Measurements from ENCODE around the gene IFIT3. TPM values are rescaled to one million over a fixed set of nuclear protein-coding genes. Genes with fewer than 3 reads are reported as not detected.

The IFIT3 gene
- total RNA-seq, 1 donor from 2014 or later: 1.8 TPM

DNA sequence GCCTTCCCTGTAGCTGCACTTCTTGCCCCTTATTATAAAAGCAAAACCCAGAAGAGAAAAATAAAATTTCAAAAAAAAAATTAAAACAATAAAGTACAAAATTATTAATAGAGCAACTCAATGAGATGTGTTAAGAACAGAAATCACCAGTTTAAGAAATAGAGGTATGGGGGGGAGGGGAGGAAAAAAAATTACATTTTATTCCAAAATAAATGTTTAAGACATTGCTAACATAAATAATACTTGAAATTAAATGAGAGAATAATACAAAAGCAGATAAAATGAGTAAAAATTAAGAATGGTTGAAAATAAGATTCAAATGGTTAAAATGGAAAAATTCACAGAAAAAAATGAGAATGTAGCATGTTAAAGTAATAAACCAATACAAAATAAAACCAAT lies 22.9 kb upstream of the IFIT3 start:
- Mint-ChIP-seq H3K27ac (ENCODE audit: unreplicated experiment) (no peak overlapping the region), H3K4me3 (no peak overlapping the region)

DNA sequence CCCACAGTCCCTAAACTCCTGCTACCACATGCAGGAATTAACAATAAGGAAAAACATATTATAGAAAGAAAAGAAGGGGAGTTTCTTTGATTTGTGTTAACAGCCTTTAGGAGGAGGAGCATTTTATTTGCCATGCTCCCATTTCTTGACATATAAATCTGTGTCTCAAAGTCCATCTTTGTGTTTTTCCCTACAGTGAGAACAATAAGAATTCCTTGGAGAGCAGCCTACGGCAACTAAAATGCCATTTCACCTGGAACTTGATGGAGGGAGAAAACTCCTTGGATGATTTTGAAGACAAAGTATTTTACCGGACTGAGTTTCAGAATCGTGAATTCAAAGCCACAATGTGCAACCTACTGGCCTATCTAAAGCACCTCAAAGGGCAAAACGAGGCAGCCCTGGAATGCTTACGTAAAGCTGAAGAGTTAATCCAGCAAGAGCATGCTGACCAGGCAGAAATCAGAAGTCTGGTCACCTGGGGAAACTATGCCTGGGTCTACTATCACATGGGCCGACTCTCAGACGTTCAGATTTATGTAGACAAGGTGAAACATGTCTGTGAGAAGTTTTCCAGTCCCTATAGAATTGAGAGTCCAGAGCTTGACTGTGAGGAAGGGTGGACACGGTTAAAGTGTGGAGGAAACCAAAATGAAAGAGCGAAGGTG lies 21.9 kb upstream of the IFIT3 start:
- peaks cover 20% of the 10 kb centered on the region for H3K4me1 Mint-ChIP-seq
- H3K4me3 Mint-ChIP-seq: no peak overlapping the region
- DNase-seq (ENCODE audit: low read depth, low spot score): no peak
- peaks cover 2% of the 10 kb centered on the region for H3K9me3 Mint-ChIP-seq
- TF ChIP-seq, protein P1, sequence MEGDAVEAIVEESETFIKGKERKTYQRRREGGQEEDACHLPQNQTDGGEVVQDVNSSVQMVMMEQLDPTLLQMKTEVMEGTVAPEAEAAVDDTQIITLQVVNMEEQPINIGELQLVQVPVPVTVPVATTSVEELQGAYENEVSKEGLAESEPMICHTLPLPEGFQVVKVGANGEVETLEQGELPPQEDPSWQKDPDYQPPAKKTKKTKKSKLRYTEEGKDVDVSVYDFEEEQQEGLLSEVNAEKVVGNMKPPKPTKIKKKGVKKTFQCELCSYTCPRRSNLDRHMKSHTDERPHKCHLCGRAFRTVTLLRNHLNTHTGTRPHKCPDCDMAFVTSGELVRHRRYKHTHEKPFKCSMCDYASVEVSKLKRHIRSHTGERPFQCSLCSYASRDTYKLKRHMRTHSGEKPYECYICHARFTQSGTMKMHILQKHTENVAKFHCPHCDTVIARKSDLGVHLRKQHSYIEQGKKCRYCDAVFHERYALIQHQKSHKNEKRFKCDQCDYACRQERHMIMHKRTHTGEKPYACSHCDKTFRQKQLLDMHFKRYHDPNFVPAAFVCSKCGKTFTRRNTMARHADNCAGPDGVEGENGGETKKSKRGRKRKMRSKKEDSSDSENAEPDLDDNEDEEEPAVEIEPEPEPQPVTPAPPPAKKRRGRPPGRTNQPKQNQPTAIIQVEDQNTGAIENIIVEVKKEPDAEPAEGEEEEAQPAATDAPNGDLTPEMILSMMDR (conservative IDR thresholded peaks at IDR 0.05): no peak
- H3K27ac Mint-ChIP-seq (ENCODE audit: unreplicated experiment): no peak overlapping the region
- no peaks in the 10 kb centered on the region for H3K27me3 Mint-ChIP-seq (ENCODE audit: low read depth)
- H3K36me3 Mint-ChIP-seq (ENCODE audit: low read depth): no peaks in the 10 kb centered on the region

More for the DNA sequence above, 22.9 kb upstream of the IFIT3 start:
- Mint-ChIP-seq H3K9me3 (peaks cover 3% of the 10 kb centered on the region), H3K27me3 (ENCODE audit: low read depth) (no peaks in the 10 kb centered on the region), H3K36me3 (ENCODE audit: low read depth) (no peaks in the 10 kb centered on the region), H3K4me1 (peaks cover 20% of the 10 kb centered on the region)
- TF ChIP-seq, protein P1 (conservative IDR thresholded peaks at IDR 0.05): no peak
- no peak for DNase-seq (ENCODE audit: low read depth, low spot score)

DNA sequence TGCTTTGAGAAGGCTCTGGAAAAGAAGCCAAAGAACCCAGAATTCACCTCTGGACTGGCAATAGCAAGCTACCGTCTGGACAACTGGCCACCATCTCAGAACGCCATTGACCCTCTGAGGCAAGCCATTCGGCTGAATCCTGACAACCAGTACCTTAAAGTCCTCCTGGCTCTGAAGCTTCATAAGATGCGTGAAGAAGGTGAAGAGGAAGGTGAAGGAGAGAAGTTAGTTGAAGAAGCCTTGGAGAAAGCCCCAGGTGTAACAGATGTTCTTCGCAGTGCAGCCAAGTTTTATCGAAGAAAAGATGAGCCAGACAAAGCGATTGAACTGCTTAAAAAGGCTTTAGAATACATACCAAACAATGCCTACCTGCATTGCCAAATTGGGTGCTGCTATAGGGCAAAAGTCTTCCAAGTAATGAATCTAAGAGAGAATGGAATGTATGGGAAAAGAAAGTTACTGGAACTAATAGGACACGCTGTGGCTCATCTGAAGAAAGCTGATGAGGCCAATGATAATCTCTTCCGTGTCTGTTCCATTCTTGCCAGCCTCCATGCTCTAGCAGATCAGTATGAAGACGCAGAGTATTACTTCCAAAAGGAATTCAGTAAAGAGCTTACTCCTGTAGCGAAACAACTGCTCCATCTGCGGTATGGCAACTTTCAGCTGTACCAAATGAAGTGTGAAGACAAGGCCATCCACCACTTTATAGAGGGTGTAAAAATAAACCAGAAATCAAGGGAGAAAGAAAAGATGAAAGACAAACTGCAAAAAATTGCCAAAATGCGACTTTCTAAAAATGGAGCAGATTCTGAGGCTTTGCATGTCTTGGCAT lies 21.1 kb upstream of the IFIT3 start:
- TF ChIP-seq, protein P1 (conservative IDR thresholded peaks at IDR 0.05): no peak
- Mint-ChIP-seq H3K4me3 (no peak overlapping the region), H3K9me3 (no peaks in the 10 kb centered on the region), H3K27ac (ENCODE audit: unreplicated experiment) (no peak overlapping the region), H3K36me3 (ENCODE audit: low read depth) (no peaks in the 10 kb centered on the region), H3K27me3 (ENCODE audit: low read depth) (no peaks in the 10 kb centered on the region), H3K4me1 (peaks cover 16% of the 10 kb centered on the region)
- DNase-seq (ENCODE audit: low read depth, low spot score): no peak

DNA sequence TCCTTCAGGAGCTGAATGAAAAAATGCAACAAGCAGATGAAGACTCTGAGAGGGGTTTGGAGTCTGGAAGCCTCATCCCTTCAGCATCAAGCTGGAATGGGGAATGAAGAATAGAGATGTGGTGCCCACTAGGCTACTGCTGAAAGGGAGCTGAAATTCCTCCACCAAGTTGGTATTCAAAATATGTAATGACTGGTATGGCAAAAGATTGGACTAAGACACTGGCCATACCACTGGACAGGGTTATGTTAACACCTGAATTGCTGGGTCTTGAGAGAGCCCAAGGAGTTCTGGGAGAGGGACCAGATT lies 20.6 kb upstream of the IFIT3 start:
- Mint-ChIP-seq H3K36me3 (ENCODE audit: low read depth) (no peaks in the 10 kb centered on the region), H3K4me3 (no peak overlapping the region), H3K27ac (ENCODE audit: unreplicated experiment) (no peak overlapping the region), H3K4me1 (peaks cover 10% of the 10 kb centered on the region), H3K9me3 (no peaks in the 10 kb centered on the region), H3K27me3 (ENCODE audit: low read depth) (no peaks in the 10 kb centered on the region)
- TF ChIP-seq, protein P1 (conservative IDR thresholded peaks at IDR 0.05): no peak
- no peak for DNase-seq (ENCODE audit: low read depth, low spot score)

DNA sequence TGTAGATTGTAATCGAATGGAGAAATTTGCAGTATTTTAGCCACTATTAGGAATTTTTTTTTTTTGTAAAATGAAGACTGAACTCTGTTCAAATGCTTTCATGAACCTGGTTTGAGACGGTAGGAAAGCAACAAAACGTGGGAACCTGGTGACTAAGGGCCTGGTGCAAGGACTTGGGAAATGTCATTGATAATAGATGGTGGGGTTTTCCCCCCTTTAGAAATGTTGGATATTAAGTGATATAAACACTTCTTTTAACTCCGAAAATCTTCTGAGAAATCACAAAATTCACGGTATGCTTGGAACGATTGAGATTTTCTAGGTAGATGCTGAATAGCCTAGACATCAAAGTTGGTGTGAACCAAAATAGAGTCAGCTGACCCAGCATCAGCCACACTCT lies 19.5 kb upstream of the IFIT3 start:
- Mint-ChIP-seq H3K4me3 (no peak overlapping the region), H3K36me3 (ENCODE audit: low read depth) (no peaks in the 10 kb centered on the region), H3K9me3 (no peaks in the 10 kb centered on the region), H3K27me3 (ENCODE audit: low read depth) (no peaks in the 10 kb centered on the region), H3K27ac (ENCODE audit: unreplicated experiment) (no peak overlapping the region), H3K4me1 (peaks cover 8% of the 10 kb centered on the region)
- TF ChIP-seq, protein P1 (conservative IDR thresholded peaks at IDR 0.05): no peak
- no peak for DNase-seq (ENCODE audit: low read depth, low spot score)
